IPS DF 6.9 (cell line): Measurements from ENCODE around the gene CPXM2.

Experiments used
- DNase-seq: peaks from one replicate; pipeline ENCODE4 v3.0.0-alpha.2; 2013; ENCODE audit warnings: low read depth, low spot score
- H3K27ac ChIP-seq: one replicate; pipeline ENCODE4 v1.5.1; 2013; ENCODE audit warnings: low read length, control low read depth
- H3K27me3 ChIP-seq: 2 replicates; pipeline ENCODE4 v1.6.1; 2013; ENCODE audit warnings: mild to moderate bottlenecking, low read length; ENCODE audit not compliant: control insufficient read depth, insufficient read depth
- H3K36me3 ChIP-seq: 2 replicates; pipeline ENCODE4 v1.6.1; 2013; ENCODE audit warnings: low read length; ENCODE audit not compliant: control insufficient read depth, insufficient read depth
- H3K4me1 ChIP-seq: 2 replicates; pipeline ENCODE4 v1.6.1; 2013; ENCODE audit warnings: low read length; ENCODE audit not compliant: control insufficient read depth, insufficient read depth
- H3K4me3 ChIP-seq: 2 replicates; pipeline ENCODE4 v1.5.1; 2013; ENCODE audit warnings: mild to moderate bottlenecking, low read length
- H3K9me3 ChIP-seq: 2 replicates; pipeline ENCODE4 v1.6.1; 2013; ENCODE audit warnings: low read length, inconsistent platforms; ENCODE audit not compliant: control insufficient read depth, insufficient read depth
- WGBS: extraction: QIAGEN DNeasy Blood & Tissue Kit; methylation state at CpG from one replicate; pipeline ENCODE4 v1.1.7; 2013; ENCODE audit warnings: mixed read lengths, missing lambda C conversion rate; ENCODE audit not compliant: insufficient read length, insufficient coverage; 5-methylcytosine and 5-hydroxymethylcytosine counted together

CPXM2 gene

GRCh38 chr10:123726381-123726780, 165.2 kb downstream of the CPXM2 start:
- no peaks in the 10 kb centered on the region for H3K27me3 ChIP-seq
- no peak overlapping the region for H3K27ac ChIP-seq
- H3K4me3 ChIP-seq, result no peak overlapping the region
- no peak for DNase-seq
- H3K36me3 ChIP-seq, result no peaks in the 10 kb centered on the region
- no peaks in the 10 kb centered on the region; the same call in 1 of the 2 replicates for H3K9me3 ChIP-seq
- 0 out of 2 replicates have a peak, but pooled peaks cover 3% of the 10 kb centered on the region for H3K4me1 ChIP-seq
- WGBS, result no CpG with 5 or more reads among the region's 3 CpGs

DNA sequence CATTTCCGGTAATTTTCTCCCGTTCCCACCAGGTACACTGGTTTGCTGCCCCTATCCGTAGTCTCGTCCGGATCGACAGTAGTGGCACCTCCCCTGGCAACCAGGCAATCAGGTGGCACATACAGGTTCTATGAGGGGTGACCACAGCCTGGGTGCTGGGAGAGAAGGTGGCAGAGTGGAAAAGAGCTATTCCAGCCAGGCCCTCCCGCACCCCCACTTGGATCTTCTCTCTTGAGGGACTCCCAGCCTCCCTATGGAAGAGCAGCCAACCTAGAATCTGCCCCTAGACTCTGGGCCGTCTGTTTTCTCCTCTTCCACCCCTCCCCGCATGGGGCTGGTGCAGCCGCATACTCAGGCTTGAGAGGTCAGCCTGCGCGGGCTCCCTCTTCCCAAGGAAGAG, 166.9 kb downstream of the CPXM2 start:
- Histone ChIP-seq H3K9me3 (no peaks in the 10 kb centered on the region), H3K4me3 (no peak overlapping the region), H3K27me3 (no peaks in the 10 kb centered on the region), H3K36me3 (no peaks in the 10 kb centered on the region), H3K27ac (no peak overlapping the region), H3K4me1 (0 out of 2 replicates have a peak, but pooled peaks cover 3% of the 10 kb centered on the region)
- WGBS, result no CpG with 5 or more reads among the region's 12 CpGs
- no peak for DNase-seq

GRCh38 chr10:123722351-123722750, 169.3 kb downstream of the CPXM2 start:
- WGBS, result no CpG with 5 or more reads among the region's 2 CpGs
- no peaks in the 10 kb centered on the region for H3K36me3 ChIP-seq
- no peak overlapping the region for H3K4me3 ChIP-seq
- no peaks in the 10 kb centered on the region for H3K4me1 ChIP-seq
- H3K27ac ChIP-seq, result no peak overlapping the region
- H3K9me3 ChIP-seq, result no peaks in the 10 kb centered on the region
- no peaks in the 10 kb centered on the region for H3K27me3 ChIP-seq
- DNase-seq, result no peak

- Histone ChIP-seq H3K27ac (no peak overlapping the region), H3K36me3 (no peaks in the 10 kb centered on the region), H3K27me3 (no peaks in the 10 kb centered on the region), H3K4me3 (no peak overlapping the region), H3K4me1 (no peaks in the 10 kb centered on the region), H3K9me3 (no peaks in the 10 kb centered on the region)
- no CpG with 5 or more reads among the region's 9 CpGs for WGBS
- no peak for DNase-seq
These were observed 170.1 kb downstream of the CPXM2 start for GRCh38 chr10:123721441-123722049.

- Histone ChIP-seq H3K36me3 (no peaks in the 10 kb centered on the region), H3K4me1 (no peaks in the 10 kb centered on the region), H3K4me3 (no peak overlapping the region), H3K9me3 (no peaks in the 10 kb centered on the region), H3K27ac (no peak overlapping the region), H3K27me3 (no peaks in the 10 kb centered on the region)
- no CpG with 5 or more reads among the region's 3 CpGs for WGBS
- DNase-seq, result no peak
These were observed 171.1 kb downstream of the CPXM2 start for GRCh38 chr10:123720536-123720935.

- Histone ChIP-seq H3K4me3 (no peak overlapping the region), H3K36me3 (no peaks in the 10 kb centered on the region), H3K9me3 (no peaks in the 10 kb centered on the region), H3K27me3 (no peaks in the 10 kb centered on the region), H3K27ac (no peak overlapping the region), H3K4me1 (no peaks in the 10 kb centered on the region)
- WGBS, result no CpG with 5 or more reads among the region's 4 CpGs
- no peak for DNase-seq
These were observed 173.0 kb downstream of the CPXM2 start for GRCh38 chr10:123718544-123719060.

GRCh38 chr10:123717336-123717735, 174.3 kb downstream of the CPXM2 start:
- Histone ChIP-seq H3K36me3 (no peaks in the 10 kb centered on the region), H3K27ac (no peak overlapping the region), H3K4me1 (no peaks in the 10 kb centered on the region), H3K27me3 (no peaks in the 10 kb centered on the region), H3K9me3 (no peaks in the 10 kb centered on the region), H3K4me3 (no peak overlapping the region)
- DNase-seq, result no peak
- no CpG with 5 or more reads among the region's 4 CpGs for WGBS

GRCh38 chr10:123715546-123715945, 176.1 kb downstream of the CPXM2 start:
- no peak overlapping the region for H3K27ac ChIP-seq
- WGBS, result no CpG with 5 or more reads among the region's 2 CpGs
- no peak for DNase-seq
- no peaks in the 10 kb centered on the region for H3K36me3 ChIP-seq
- H3K9me3 ChIP-seq, result no peaks in the 10 kb centered on the region
- H3K27me3 ChIP-seq, result no peaks in the 10 kb centered on the region
- no peaks in the 10 kb centered on the region for H3K4me1 ChIP-seq
- no peak overlapping the region for H3K4me3 ChIP-seq

- H3K27me3 ChIP-seq, result no peaks in the 10 kb centered on the region
- WGBS, result no CpG with 5 or more reads among the region's 4 CpGs
- no peak for DNase-seq
- no peaks in the 10 kb centered on the region for H3K36me3 ChIP-seq
- no peaks in the 10 kb centered on the region for H3K4me1 ChIP-seq
- no peak overlapping the region for H3K4me3 ChIP-seq
- H3K9me3 ChIP-seq, result no peaks in the 10 kb centered on the region
- no peak overlapping the region for H3K27ac ChIP-seq
These were observed 185.4 kb downstream of the CPXM2 start for GRCh38 chr10:123706236-123706635.

- H3K4me3 ChIP-seq, result no peak overlapping the region
- no CpG with 5 or more reads among the region's 6 CpGs for WGBS
- no peak for DNase-seq
- no peaks in the 10 kb centered on the region for H3K9me3 ChIP-seq
- no peak overlapping the region for H3K27ac ChIP-seq
- no peaks in the 10 kb centered on the region for H3K27me3 ChIP-seq
- no peaks in the 10 kb centered on the region for H3K36me3 ChIP-seq
- H3K4me1 ChIP-seq, result no peaks in the 10 kb centered on the region
These were observed 186.8 kb downstream of the CPXM2 start for GRCh38 chr10:123704812-123705211.

DNA sequence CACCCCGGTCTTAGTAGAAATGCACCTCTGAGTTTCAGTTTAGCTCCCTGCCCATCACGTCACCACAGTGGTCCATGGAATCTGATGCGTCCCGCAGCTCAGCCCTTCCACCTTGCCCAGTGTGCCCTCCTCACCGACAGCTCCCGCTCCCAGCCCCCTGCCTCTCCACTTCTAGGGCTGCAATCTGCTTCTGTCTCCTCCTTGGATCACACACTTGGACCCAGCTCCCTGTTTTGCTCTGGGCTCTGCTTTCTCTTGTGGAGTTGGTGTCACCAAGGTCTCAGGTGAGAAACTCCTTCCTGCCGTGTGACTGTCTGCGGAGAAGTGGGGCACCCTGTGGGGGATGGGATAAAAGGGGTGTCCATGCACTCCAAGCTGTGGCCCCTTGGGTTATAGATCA, 187.5 kb downstream of the CPXM2 start:
- Histone ChIP-seq H3K4me1 (no peaks in the 10 kb centered on the region), H3K4me3 (no peak overlapping the region), H3K27me3 (no peaks in the 10 kb centered on the region), H3K27ac (no peak overlapping the region), H3K36me3 (no peaks in the 10 kb centered on the region), H3K9me3 (no peaks in the 10 kb centered on the region)
- no peak for DNase-seq
- WGBS, result no CpG with 5 or more reads among the region's 8 CpGs
